GM21515 (cell line): ENCODE results near the gene LRRC28.

Source experiments
- ATAC-seq: cut with Tn5 transposase; IDR thresholded peaks from one replicate; pipeline ENCODE4 v1.9.1; 2021; ENCODE audit not compliant: unreplicated experiment

LRRC28 gene

DNA sequence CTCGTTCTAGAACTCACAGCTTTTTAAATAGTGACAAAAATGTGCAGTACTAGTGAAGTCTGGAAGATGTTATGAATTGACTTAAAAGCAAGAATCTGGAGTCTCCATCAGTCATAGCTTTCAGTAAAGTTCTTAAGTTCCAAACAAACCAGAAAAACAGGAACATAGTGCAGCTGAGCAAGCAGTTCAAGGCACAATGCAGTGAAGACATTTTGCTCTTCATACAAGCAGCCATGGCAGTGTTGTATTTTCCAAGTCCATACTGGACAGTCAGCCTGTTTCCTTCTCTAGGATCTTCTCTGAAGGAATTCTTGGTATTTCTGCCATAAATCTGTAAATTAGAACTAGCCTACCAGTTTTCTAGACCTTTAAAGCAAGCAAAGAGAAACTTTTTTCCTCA lies 90.5 kb downstream of the LRRC28 start:
- ATAC-seq = no peak

DNA sequence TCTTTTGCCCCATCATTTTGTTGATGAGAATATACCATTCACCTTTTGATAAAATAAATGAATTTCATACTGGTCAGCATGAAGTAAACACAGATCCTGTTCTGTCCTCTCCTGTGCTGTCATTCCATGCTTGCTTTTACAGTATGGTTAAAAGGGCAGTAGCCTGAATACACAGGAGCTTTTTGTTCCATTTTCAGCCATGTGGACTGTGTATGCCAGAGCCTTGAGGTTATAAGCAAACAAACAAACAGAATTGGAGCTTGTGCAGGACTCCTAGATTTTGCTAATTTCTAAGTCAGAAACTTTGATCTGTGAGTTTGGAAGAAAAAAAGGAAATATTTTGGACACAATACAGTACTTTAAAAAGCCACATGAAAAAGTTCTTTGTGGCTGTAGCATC lies 91.9 kb downstream of the LRRC28 start:
- no peak for ATAC-seq

DNA sequence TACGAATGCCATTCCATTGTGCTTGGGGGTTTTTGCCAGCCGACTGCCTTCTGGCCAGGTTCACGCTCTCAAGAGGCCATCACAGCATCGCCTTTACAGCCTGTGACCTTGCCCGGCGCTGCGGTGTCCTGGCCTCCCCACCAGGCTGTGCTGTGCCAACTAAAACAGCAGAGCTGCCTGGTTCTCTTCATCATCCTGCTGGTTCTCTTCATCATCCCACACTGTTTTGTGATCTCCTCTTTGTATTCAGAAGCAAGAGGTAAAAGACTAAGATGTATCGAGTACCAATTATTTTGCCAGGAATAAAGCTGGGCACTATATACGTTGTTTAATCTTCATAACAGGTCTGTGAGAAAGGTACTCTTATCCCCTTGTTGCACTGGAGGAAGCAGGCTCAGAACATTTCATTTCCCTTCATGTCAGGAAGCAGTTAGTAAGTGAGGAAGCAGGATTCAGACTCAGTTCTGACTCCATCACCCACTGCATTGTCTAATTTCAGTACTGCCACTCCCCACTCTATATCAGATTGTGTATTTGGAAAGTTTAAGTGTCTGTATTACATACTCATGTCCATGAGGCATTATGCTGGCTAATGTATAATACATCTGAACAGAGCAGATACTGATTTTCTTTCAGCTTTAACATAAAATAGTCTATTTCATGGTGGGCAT lies 92.7 kb downstream of the LRRC28 start:
- ATAC-seq = no peak

DNA sequence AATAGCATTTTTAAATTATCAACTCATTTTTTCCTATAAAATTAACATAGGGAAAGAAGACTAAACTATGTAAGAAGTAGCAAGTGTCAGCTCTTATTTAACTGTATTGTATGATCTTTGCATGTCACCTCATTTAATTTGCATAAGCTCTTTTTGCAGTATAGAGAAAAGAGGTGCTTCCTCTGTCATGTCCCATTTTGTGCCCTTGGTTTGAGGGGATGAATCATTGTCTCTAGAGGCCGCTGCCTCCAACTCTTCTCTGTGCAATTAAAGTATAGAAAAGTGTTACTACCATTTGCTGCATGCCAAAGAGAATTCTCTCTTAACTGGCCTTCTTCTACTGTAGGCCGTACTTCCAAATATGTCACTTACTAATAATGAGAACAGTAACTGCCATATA lies 93.4 kb downstream of the LRRC28 start:
- ATAC-seq = no peak

DNA sequence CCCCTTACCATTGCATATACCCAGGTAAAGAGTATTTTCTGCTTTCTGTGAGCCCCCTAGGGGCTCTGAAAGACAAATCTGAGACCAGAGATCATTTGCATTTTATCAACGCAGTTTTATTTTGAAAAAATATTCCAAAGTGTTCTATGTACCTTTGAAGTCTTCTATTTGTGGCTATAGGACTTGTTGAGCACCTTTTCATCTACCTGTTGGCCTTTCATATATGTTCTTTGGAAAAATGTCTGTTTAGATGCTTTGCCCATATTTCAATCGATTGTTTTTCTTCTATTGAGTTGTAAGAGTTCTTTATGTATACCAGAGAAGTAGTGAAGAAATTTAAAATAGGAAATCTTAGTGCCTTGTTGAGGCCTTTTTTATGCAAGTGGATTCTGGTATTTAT lies 94.0 kb downstream of the LRRC28 start:
- ATAC-seq = no peak

DNA sequence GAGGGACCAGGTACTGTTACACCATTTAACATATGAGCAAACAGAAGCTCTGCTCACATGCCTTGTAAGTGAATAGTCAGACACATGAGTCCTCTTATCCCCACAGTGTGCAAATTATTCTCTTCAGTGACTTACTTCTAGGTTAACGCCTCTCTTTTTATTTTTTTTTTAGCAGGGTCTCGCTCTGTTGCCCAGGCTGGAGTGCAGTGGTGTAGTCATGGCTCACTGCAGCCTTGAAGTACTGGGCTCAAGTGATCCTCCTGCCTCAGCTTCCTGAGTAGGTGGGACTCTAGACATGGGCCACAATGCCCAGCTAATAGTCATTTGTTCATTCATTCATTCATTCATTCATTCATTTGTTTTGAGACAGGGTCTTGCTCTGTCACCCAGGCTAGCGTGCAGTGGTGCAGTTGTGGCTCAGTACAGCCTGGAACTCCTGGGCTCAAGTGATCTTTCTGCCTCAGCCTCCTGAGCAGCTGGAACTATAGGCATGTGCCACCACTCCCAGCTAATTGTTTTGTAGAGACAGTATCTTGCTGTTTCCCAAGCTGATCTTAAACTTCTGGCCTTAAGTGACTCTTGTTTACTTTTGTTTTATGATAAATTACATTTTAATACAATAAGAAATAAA lies 94.7 kb downstream of the LRRC28 start:
- no peak for ATAC-seq

DNA sequence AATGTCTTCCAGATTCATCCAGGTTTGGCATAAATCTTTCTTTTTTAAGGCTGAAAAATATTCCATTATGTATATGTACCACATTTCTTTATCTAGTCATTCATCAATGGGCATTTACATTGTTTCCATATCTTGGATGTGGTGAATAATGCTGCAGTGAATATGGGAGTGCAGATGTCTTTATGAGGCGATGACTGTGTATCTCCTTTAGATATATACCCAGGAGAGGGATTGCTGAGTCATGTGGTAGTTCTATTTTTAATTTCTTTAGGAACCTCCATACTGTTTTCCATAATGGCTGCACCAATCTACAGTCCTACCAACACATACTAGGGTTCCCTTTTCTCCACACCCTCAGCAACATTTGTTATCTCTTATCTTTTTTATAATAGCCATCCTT lies 96.3 kb downstream of the LRRC28 start:
- no peak for ATAC-seq

DNA sequence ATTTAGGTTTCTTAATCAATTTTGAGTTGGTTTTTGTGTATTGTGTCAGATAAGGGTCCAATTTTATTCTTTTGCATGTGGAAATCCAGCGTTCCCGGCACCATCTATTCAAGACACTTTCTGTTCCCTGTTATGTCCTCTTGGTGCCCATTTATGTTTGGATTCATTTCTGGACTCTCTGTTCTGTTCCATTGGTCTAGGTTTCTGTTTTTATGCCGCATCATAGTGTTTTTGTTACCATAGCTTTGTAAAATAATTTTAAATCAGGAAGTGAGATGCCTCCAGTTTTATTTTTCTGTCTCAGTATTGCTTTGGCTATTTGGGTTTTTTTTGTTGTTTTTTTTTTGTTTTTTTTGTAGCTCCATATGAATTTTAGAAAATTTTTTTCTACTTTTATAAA lies 97.1 kb downstream of the LRRC28 start:
- ATAC-seq = no peak

DNA sequence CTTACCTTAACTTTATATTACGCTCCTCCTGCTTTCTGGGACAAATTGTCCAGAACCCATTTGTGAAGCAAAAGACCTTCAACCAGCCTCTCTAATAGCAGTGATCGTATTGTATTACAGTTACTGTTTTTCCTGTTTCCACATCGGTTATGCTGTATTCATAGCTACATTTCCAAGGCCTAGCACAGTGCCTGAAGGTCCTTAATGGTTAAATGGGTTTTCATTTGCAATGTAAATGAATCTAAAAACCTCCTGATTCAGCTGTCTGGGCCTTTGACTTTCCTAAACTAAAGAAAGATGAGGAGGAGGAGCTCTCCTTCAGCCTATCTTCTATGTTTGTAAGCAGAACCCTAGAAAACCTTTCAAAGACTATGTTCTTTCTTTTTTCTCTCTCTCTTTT lies 99.1 kb downstream of the LRRC28 start:
- ATAC-seq = no peak

DNA sequence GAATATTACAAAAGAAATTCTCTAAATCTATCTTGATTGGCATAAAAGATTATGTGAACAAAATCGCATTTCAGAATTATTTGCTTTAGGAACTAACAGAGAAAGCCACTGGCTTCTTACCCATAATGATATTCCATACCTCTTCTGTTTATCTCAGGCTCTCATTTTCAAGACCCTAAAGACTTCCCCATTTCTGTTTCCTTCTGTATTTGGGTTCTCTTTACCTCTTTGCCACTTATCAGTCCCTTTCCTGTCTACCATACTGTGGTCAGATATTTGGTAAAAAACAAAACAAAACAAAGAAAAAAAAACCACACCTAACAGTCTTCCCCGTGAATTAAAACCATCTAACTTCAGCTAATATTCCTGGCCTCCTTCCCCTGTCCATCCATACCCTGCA lies 108.5 kb downstream of the LRRC28 start:
- ATAC-seq = no peak

DNA sequence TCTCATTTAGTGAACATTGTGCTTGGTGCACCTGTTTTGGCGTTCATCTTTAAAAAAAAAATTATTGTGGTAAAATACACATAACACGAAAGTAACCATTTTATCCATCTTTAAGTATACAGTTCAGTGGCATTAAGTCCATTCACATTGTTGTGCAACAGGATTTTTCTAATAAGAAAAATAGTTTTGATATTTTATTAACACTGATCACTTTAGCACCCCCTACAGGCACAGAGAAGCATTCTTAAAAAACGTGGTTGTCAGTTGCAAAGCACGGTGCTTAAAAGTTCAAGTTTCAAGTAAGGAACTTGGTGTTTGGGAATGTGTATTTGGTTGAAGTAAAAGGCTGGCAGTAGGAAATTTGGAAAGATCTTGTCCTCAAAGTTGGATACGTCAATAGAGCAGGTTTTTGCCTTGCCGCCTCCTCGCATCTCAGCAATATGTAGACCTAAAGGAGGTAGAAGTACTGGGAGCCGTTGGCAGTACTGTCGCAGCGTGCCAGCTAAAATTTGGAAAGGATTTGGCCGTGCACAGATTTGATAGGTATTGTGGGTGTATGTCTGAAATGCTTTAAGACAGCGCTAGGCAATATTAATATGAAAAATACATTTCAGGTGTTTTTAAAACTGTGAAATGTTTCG lies 110.4 kb downstream of the LRRC28 start:
- no peak for ATAC-seq

DNA sequence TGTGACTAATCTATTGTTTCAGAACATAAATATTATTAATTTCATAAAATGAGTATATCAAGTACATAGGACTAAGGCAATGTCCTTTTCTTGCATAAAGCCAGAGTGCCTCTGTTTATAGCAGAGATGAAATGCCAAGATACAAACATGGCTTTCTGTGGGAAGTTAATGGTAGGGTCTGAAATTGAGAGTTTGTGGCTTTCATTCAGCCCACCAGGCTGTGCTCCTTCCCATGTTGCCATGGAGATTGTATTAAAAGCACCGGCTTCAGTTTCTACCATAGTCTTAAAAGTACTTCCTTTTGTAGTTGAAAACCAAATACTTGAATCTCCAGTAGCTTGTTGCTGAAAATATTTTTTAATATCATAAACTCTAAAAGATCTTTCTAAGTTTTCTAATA lies 114.0 kb downstream of the LRRC28 start:
- ATAC-seq = peak; percentile 92

DNA sequence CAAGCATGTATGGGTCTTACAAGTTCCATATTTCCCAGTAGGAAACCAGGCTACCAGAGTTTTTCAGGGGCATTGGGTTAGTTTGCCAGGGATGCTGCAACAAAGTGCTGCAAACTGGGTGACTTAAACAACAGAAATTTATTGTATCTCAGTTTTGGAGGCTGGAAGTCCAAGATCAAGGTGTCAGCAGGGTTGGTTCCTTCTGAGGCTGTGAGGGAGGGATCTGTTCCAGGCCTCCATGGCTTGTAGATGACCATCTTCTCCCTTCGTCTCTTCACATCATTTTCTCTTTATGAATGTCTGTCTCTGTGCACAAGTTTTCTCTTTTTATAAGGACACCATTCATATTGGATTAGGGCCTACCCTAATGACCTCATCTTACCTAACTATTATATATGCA lies 114.7 kb downstream of the LRRC28 start:
- no peak for ATAC-seq

DNA sequence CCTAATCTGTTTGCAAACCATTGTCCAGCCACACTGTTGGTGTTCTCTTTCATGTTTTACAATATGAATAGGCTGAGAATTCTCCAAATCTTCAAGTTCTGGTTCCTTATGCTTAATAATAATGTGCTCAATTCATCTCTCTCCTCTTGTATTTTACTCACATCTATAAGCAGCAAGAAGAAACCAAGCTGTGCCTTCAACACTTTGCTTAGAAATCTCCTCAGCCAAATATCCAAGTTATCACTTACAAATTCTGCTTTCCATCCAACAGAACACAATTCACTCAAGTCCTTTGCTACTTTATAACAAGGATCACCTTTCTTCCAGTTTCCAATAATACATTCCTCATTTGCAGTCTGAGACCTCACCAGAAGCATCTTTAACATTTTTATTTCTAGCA lies 117.5 kb downstream of the LRRC28 start:
- ATAC-seq = no peak

DNA sequence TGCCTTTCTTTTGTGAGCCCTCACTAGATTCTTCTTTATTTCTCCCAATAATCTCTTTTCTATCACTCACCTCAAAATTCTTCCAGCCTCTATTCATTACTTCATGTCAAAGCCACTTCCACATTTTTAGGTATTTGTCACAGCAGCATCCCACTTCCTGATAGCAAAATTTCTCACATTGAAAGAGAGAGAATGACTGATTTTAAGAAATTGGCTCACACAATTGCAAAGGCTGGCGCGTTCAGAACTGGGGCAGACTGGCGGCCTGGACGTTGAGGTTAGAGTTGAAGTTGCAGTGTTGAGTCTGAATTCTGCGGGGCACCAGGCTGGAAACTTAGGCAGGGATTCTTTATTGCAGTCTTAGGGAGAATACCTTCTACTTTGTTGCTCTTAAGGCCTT lies 117.9 kb downstream of the LRRC28 start:
- no peak for ATAC-seq

DNA sequence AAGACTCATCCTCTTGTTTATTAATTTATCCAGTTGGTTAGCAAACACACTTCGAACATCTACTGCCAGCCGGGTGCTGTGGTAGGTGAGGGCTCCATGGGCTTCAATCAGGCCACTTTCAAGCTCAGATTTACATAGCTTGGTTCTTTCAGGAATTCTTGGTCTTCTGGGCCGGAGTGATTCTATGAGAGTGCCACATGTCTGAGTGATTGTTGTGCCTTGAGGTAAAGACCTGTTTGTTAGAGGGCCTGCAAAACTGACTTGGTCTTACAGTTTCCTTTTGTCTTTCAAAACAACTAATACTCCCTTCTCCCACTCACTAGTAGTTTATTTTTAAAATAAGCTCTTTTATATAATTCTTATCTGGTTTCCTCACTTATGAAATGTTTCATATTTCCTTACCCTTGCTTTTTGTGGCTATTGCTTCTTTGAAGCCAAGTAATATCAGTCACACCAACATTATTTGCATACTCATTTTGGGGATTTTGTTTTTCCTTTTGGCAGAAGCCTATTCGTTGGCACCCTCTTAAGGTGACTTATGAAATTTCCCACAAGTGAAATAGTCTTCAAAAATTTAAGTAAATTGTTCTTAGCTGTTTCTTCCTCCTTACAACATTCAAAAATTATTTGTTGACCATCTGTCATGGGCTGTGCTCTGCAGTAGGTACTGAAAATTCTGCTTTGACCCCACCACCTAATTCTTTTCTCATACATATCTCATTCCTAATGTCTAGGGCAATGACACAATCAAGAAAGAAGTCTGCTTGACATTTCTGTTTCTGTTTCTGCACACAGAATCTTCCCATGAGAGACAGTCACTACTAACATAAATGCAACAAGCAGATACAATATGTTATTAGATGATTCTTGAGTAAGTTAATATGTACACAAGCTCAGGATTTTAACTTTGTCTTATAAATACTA lies 120.2 kb downstream of the LRRC28 start:
- peak; percentile 70 for ATAC-seq

DNA sequence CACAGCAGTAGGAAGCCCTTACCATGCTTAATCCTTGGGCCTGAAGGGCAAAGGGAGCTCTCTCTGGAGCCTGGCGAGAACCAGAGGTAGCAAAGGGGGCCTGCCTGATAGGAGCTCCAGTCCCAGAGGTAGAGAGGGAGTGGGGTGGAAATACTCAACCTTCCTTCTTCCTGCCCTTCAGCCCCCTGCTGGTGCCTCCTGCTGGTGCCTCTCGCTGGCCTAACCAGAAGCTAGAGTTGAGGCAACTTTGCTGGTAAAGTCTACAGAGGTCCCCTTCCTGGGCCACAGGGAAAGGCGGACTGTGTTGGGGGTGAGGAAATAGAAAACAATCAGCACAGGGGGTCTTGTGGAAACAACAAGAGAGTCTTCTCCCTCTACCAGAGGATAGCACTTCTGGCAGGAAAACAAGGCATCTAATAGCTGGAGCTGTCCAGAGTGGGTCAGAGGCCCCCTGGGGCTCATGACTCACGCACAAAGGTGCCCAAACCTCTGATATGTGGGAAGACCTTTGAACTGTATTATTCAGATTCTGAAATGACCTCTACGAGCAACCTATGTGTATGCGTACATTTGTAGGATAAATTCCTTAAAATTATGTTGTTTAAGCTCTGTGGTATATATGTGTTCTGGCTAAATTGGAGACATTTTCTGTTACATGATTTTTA lies 133.9 kb downstream of the LRRC28 start:
- no peak for ATAC-seq

DNA sequence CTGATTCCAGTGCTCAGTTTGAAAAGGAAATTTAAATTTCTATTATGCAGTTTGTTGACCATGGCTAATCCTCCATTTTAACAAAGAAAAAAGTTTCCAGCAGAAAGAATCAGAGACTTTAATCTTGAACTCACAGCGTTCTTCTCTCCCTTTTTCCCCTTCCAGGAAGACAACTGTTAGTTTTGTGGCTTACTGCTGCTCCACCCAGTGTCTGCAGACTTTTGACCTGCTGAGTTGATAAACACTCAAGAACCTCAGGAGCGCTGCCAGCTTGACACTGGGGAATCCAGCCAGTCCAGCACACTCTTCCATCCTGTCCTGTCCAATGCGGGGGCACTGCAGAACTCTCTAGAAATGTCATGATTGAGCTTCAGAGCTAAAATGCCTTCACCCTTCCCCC lies 134.6 kb downstream of the LRRC28 start:
- ATAC-seq = no peak

DNA sequence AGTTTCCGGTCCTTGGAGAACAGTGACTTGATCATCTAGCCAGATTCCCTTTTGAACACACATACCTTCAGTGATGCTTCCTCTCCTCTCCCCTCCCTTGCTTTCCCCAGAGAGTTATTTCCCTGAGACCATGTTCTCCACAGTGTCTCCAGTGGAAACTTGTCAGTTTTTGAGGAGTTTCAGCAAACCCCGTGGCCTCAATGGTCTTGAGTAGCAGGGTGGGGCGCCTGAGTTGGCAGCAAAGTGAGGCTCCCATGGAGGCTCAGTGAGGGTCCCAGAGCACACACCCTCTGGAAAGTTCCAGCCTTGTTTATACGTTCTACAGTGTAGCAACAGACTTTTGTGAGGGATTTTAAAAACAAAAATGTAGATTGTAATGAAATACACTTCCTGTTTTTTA lies 135.1 kb downstream of the LRRC28 start:
- no peak for ATAC-seq

DNA sequence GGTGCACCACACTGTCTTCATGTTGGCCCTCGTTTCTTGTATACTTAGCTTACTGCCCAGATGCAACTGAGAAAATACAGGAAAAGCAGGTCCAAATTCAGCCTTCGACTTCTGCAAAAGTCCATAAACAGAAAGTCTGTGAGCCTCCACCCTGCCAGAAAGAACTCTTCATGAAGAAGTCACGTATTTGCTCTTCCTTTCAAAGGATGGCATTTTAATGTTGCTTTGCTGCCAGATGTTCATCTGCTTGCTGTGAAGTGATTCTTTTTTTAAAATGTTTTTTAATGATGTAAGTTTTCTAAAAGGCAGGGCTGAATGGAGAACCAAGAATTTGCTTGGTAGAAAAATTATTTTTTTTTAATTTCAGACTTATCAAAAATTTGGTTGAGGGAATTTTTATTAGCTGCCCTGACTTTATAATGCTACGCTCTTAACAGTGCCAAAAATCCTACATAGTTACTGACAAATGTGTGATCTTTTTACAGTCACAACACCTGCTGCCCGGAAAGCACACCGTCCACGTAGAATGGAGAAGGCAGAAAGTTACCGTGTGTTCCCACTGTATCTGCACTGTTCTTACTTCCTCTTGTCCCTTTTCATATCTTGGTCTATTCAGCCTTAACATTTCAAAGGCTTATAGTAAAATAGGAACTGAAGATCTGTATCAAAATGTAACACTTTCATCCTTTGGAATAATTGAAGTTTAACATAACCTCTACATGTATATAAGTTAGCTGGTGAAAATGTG lies 136.3 kb downstream of the LRRC28 start:
- no peak for ATAC-seq
